IMR-90 (cell line): ENCODE results near the gene KRT76. TPM values are rescaled to one million over a fixed set of nuclear protein-coding genes. Genes with fewer than 3 reads are reported as not detected.

Experiments
- ATAC-seq: fragments of 200-7000 bp; cut with Tn5 transposase; 2 replicates; pipeline ENCODE4 v1.9.1; 2020; ENCODE audit warnings: low read depth, mild to moderate bottlenecking, moderate library complexity
- BruUV-seq: library from RNA; stranded (reverse); fragments of 400-500 nt; replicated peaks from 2 replicates; lab custom pipeline; 2021; lab: Mats Ljungman, UMichigan
- CTCF ChIA-PET: fragments of 300-600 bp; formaldehyde crosslinking; extraction: SDS; loops from one replicate; lab custom pipeline; 2021; ENCODE audit warnings: antibody characterized with exemption; lab: Yijun Ruan, JAX
- POLR2A ChIA-PET: fragments of 300-600 bp; sonication (Branson Sonifier 250); formaldehyde crosslinking; loops from one replicate; lab custom pipeline; 2022; ENCODE audit warnings: antibody characterized with exemption; ENCODE audit not compliant: unreplicated experiment; lab: Charles Lee
- DNase-seq: peaks from one replicate; pipeline ENCODE4 v3.0.0; 2013
- H2AFZ ChIP-seq: replicated peaks from 2 replicates; pipeline ENCODE3; 2013; ENCODE audit warnings: low read length, mild to moderate bottlenecking; ENCODE audit not compliant: poor library complexity
- H2AK5ac ChIP-seq: 2 replicates; pipeline ENCODE4 v1.6.1; 2013; ENCODE audit warnings: low read depth, low read length, inconsistent platforms
- H2AK9ac ChIP-seq: replicated peaks from 2 replicates; pipeline ENCODE3; 2013; ENCODE audit warnings: mild to moderate bottlenecking, low read depth, low read length, moderate library complexity; ENCODE audit not compliant: poor library complexity
- H2BK120ac ChIP-seq: 2 replicates; pipeline ENCODE4 v1.6.1; 2013; ENCODE audit warnings: low read depth, low read length, inconsistent platforms
- H2BK15ac ChIP-seq: 3 replicates; pipeline ENCODE4 v1.6.1; 2013; ENCODE audit warnings: low read depth, low read length, inconsistent platforms
- H2BK20ac ChIP-seq: 2 replicates; pipeline ENCODE4 v1.6.1; 2013; ENCODE audit warnings: low read depth, mild to moderate bottlenecking, inconsistent platforms, low read length, moderate library complexity
- H2BK5ac ChIP-seq: 2 replicates; pipeline ENCODE4 v1.6.1; 2013; ENCODE audit warnings: mild to moderate bottlenecking, low read depth, low read length, inconsistent platforms; ENCODE audit not compliant: poor library complexity, severe bottlenecking
- H3K14ac ChIP-seq: replicated peaks from 2 replicates; pipeline ENCODE4 v1.6.1; 2013; ENCODE audit warnings: low read depth, low read length, inconsistent platforms
- H3K18ac ChIP-seq: 2 replicates; pipeline ENCODE4 v1.6.1; 2013; ENCODE audit warnings: low read depth, low read length, control low read depth
- H3K23ac ChIP-seq: 2 replicates; pipeline ENCODE4 v1.6.1; 2013; ENCODE audit warnings: low read depth, low read length, inconsistent platforms
- H3K27ac ChIP-seq: 2 replicates; pipeline ENCODE4 v1.5.1; 2013; ENCODE audit warnings: mild to moderate bottlenecking, control low read depth, low read length; ENCODE audit not compliant: insufficient read depth
- H3K27me3 ChIP-seq: 2 replicates; pipeline ENCODE4 v1.6.1; 2013; ENCODE audit warnings: low read length; ENCODE audit not compliant: control insufficient read depth, insufficient read depth
- H3K36me3 ChIP-seq: 2 replicates; pipeline ENCODE4 v1.6.1; 2013; ENCODE audit warnings: low read length, mixed read lengths; ENCODE audit not compliant: control insufficient read depth, insufficient read depth
- H3K4ac ChIP-seq: 2 replicates; pipeline ENCODE4 v1.6.1; 2013; ENCODE audit warnings: low read depth, low read length, inconsistent platforms
- H3K4me1 ChIP-seq: 2 replicates; pipeline ENCODE4 v1.6.1; 2013; ENCODE audit warnings: low read length, mixed read lengths; ENCODE audit not compliant: control insufficient read depth, insufficient read depth
- H3K4me2 ChIP-seq: 2 replicates; pipeline ENCODE4 v1.6.1; 2013; ENCODE audit warnings: low read depth, mild to moderate bottlenecking, control low read depth, low read length, moderate library complexity
- H3K4me3 ChIP-seq: 2 replicates; pipeline ENCODE4 v1.5.1; 2013; ENCODE audit warnings: low read depth, mild to moderate bottlenecking, control low read depth, low read length, moderate library complexity; ENCODE audit not compliant: insufficient read depth
- H3K56ac ChIP-seq: 2 replicates; pipeline ENCODE4 v1.6.1; 2013; ENCODE audit warnings: low read length, inconsistent platforms; ENCODE audit not compliant: insufficient read depth; ENCODE audit errors: extremely low read depth
- H3K79me1 ChIP-seq, 2 experiments: 2 replicates each; pipeline ENCODE4 v1.6.1; 2013; ENCODE audit warnings: low read length in 2 of 2, inconsistent platforms in 1 of 2, low read depth in 1 of 2
- H3K9ac ChIP-seq: 2 replicates; pipeline ENCODE4 v1.6.1; 2013; ENCODE audit warnings: low read depth, low read length, control low read depth
- H3K9me1 ChIP-seq: 2 replicates; pipeline ENCODE4 v1.6.1; 2013; ENCODE audit warnings: low read length, inconsistent platforms; ENCODE audit not compliant: insufficient read depth
- H3K9me3 ChIP-seq: 2 replicates; pipeline ENCODE4 v1.6.1; 2013; ENCODE audit warnings: low read length; ENCODE audit not compliant: control insufficient read depth, insufficient read depth
- H4K20me1 ChIP-seq: 2 replicates; pipeline ENCODE4 v1.6.1; 2013; ENCODE audit warnings: low read length, inconsistent platforms; ENCODE audit not compliant: insufficient read depth
- H4K5ac ChIP-seq: 2 replicates; pipeline ENCODE4 v1.6.1; 2013; ENCODE audit warnings: mild to moderate bottlenecking, low read depth, low read length, control low read depth
- H4K8ac ChIP-seq, 2 experiments: 2 replicates each; pipeline ENCODE4 v1.6.1; 2013; ENCODE audit warnings: low read depth in 2 of 2, low read length in 2 of 2, control low read depth in 1 of 2, inconsistent platforms in 1 of 2
- H4K91ac ChIP-seq: 2 replicates; pipeline ENCODE4 v1.6.1; 2013; ENCODE audit warnings: low read depth, low read length, inconsistent platforms; ENCODE audit not compliant: insufficient read depth
- CEBPB ChIP-seq: IDR thresholded peaks from 2 replicates; pipeline ENCODE4 v1.6.1; 2012; ENCODE audit warnings: low read depth, low read length, improper control_type of control experiment
- CHD1 ChIP-seq: IDR thresholded peaks from 2 replicates; pipeline ENCODE4 v1.6.1; 2012; ENCODE audit warnings: low read depth, low read length, improper control_type of control experiment
- CTCF ChIP-seq: conservative IDR thresholded peaks from 2 replicates; pipeline ENCODE4 v1.5.1; 2012; ENCODE audit warnings: mild to moderate bottlenecking, low read depth, low read length, improper control_type of control experiment
- FOS ChIP-seq: fragments of 150-350 bp; IDR thresholded peaks from 2 replicates; pipeline ENCODE4 v1.6.1; 2016; ENCODE audit warnings: low read depth, low read length
- MAZ ChIP-seq: IDR thresholded peaks from 2 replicates; pipeline ENCODE4 v1.6.1; 2012; ENCODE audit warnings: low read depth, mild to moderate bottlenecking, low read length, improper control_type of control experiment, moderate library complexity, borderline replicate concordance
- MXI1 ChIP-seq: IDR thresholded peaks from 2 replicates; pipeline ENCODE4 v1.6.1; 2012; ENCODE audit warnings: low read depth, mild to moderate bottlenecking, low read length, moderate library complexity, borderline replicate concordance
- NFE2L2 ChIP-seq: fragments of 150-350 bp; IDR thresholded peaks from 2 replicates; pipeline ENCODE4 v1.6.1; 2016; ENCODE audit warnings: low read depth, mild to moderate bottlenecking, low read length
- POLR2A ChIP-seq: IDR thresholded peaks from 2 replicates; pipeline ENCODE4 v1.6.1; 2012; ENCODE audit warnings: mild to moderate bottlenecking, low read depth, low read length
- RAD21 ChIP-seq: IDR thresholded peaks from 2 replicates; pipeline ENCODE4 v1.6.1; 2012; ENCODE audit warnings: low read length, improper control_type of control experiment
- RCOR1 ChIP-seq: IDR thresholded peaks from 2 replicates; pipeline ENCODE4 v1.6.1; 2012; ENCODE audit warnings: mild to moderate bottlenecking, low read length, improper control_type of control experiment; ENCODE audit not compliant: insufficient replicate concordance
- RFX5 ChIP-seq: IDR thresholded peaks from 2 replicates; pipeline ENCODE4 v1.8.0; 2012; ENCODE audit warnings: low read depth, mild to moderate bottlenecking, low read length, moderate library complexity
- SMC3 ChIP-seq: fragments of 150-350 bp; IDR thresholded peaks from 2 replicates; pipeline ENCODE4 v1.6.1; 2016; ENCODE audit warnings: low read depth, mild to moderate bottlenecking, antibody characterized with exemption, low read length, moderate library complexity
- USF2 ChIP-seq: fragments of 150-350 bp; IDR thresholded peaks from 2 replicates; pipeline ENCODE4 v1.6.1; 2017; ENCODE audit warnings: mild to moderate bottlenecking, antibody characterized with exemption, low read length, low read depth
- WGBS, 2 experiments: methylation state at CpG; one replicate each; pipeline versions ENCODE4 v1.1.5 to v1.1.7; 2013; ENCODE audit warnings: missing lambda C conversion rate in 2 of 2; ENCODE audit not compliant: insufficient read length in 1 of 2; ENCODE audit errors: extremely low coverage in 2 of 2; 5-methylcytosine and 5-hydroxymethylcytosine counted together
- dilution Hi-C: fragments of 300-500 bp; cut with HindIII; formaldehyde crosslinking; loops from one replicate; pipeline ENCODE4 v1.14.3; 2018; ENCODE audit warnings: low sequenced_read_pairs; ENCODE audit not compliant: unreplicated experiment
- in situ Hi-C: fragments of 300-500 bp; cut with MboI; formaldehyde crosslinking; loops from 3 replicates; pipeline ENCODE4 v1.14.3; 2019; ENCODE audit warnings: low sequenced_read_pairs, inconsistent platforms, mixed read lengths
- intact Hi-C: fragments of 100-400 bp; cut with micrococcal nuclease; formaldehyde crosslinking; loops from 2 replicates; pipeline ENCODE4 v1.10.0; 2022
- polyA plus RNA-seq, 3 experiments: library from polyadenylated mRNA; depleted of rRNA; stranded (reverse); fragments of >200 nt; gene quantifications; 2 replicates each; pipeline ENCODE4 v1.2.3, GENCODE V29; 2012; ENCODE audit warnings: low replicate concordance in 1 of 3
- total RNA-seq: library from RNA; depleted of rRNA; stranded (reverse); fragments of >200 nt; gene quantifications from 2 replicates; pipeline ENCODE4 v1.2.3, GENCODE V29; 2012
- TF ChIP-seq, protein P1 (sequence below): fragments of 150-350 bp; IDR thresholded peaks from 2 replicates; pipeline ENCODE4 v1.6.1; 2016; ENCODE audit warnings: low read depth, mild to moderate bottlenecking, low read length, moderate library complexity, borderline replicate concordance

The KRT76 gene
- total and polyA plus RNA-seq, 2 of the 4 experiments (the other 2 are of a cell fraction) = not detected

DNA sequence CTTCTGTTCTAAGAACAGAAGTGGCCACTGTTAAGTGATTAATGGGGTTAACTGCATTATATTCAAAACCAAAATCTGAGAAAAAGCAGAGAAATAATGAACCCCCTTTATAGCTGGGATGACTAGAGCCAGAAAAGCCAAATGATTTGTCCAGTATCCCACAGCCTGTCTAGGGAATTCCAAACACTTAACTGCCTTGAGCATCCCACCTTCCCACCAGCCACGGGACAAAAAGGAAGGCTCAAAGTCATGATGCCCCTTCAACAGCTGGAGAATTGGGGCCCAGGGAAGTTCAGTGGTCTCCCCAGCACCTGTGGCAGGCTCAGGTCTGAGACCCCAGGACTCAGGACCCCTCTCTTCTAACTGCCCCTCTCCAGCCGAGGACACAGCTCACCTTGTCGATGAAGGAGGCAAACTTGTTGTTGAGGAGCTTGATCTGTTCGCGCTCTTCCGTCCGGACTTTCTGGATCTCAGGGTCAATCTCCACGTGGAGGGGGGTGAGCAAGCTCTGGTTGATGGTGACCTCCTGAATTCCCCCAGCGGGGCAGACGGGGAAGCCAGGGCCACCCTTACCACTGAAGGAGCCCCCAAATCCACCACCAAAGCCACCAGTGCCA lies 36.2 kb upstream of the KRT76 start:
- Histone ChIP-seq H3K9me1 (no peaks in the 10 kb centered on the region), H3K4me1 (peaks cover 6% of the 10 kb centered on the region), H2AK9ac (no peak overlapping the region), H2AFZ (no peak overlapping the region), H3K9me3 (no peaks in the 10 kb centered on the region), H2AK5ac (no peak overlapping the region), H3K23ac (no peak overlapping the region), H4K5ac (no peak overlapping the region), H3K27ac (no peak overlapping the region), H3K27me3 (peaks cover 41% of the 10 kb centered on the region), H3K56ac (no peak overlapping the region), H2BK120ac (no peak overlapping the region), H3K4me2 (no peak overlapping the region), H4K8ac (no peak overlapping the region), H2BK15ac (no peak overlapping the region), H2BK20ac (no peak overlapping the region), H4K91ac (no peak overlapping the region), H4K20me1 (no peaks in the 10 kb centered on the region), H3K18ac (no peak overlapping the region), H3K4ac (peak overlapping the region; percentile 3; the same call in 1 of the 2 replicates), H3K9ac (no peak overlapping the region), H3K36me3 (no peaks in the 10 kb centered on the region), H2BK5ac (no peak overlapping the region), H3K14ac (no peak overlapping the region), H3K4me3 (no peak overlapping the region), H3K79me1 (no peaks in the 10 kb centered on the region)
- TF ChIP-seq FOS (no peak), NFE2L2 (no peak), POLR2A (no peak), CHD1 (no peak), CEBPB (no peak), RFX5 (no peak), SMC3 (no peak), CTCF (no peak), MXI1 (no peak), RCOR1 (no peak), USF2 (no peak), RAD21 (no peak), MAZ (no peak)
- TF ChIP-seq, protein P1, sequence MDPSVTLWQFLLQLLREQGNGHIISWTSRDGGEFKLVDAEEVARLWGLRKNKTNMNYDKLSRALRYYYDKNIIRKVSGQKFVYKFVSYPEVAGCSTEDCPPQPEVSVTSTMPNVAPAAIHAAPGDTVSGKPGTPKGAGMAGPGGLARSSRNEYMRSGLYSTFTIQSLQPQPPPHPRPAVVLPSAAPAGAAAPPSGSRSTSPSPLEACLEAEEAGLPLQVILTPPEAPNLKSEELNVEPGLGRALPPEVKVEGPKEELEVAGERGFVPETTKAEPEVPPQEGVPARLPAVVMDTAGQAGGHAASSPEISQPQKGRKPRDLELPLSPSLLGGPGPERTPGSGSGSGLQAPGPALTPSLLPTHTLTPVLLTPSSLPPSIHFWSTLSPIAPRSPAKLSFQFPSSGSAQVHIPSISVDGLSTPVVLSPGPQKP = no peak
- no peak for ATAC-seq
- in situ Hi-C loops (no loop called here), dilution Hi-C loops (no loop called here), intact Hi-C loops (no loop called here)
- ChIA-PET POLR2A (no interaction called here), CTCF (no interaction called here)
- no TSS peak for BruUV-seq
- 100% methylated on average over 5 of the region's 10 CpGs; no CpG with 5 or more reads in 1 of the 2 experiments for WGBS, 2 experiments
- DNase-seq = no peak
